HepG2 (cell line): Measurements from ENCODE around the gene JMJD8. TPM values are rescaled to one million over a fixed set of nuclear protein-coding genes. Genes with fewer than 3 reads are reported as not detected.

ENCODE experiments used
- ATAC-seq: fragments of 200-7000 bp; cut with Tn5 transposase; 3 replicates; pipeline ENCODE4 v1.9.1; 2020; ENCODE audit warnings: mild to moderate bottlenecking, moderate library complexity
- BruUV-seq: library from RNA; stranded (reverse); fragments of 400-500 nt; replicated peaks from 2 replicates; lab custom pipeline; 2021; lab: Mats Ljungman, UMichigan
- CTCF ChIA-PET: fragments of 300-600 bp; formaldehyde crosslinking; extraction: SDS; loops from one replicate; lab custom pipeline; 2021; ENCODE audit warnings: low total read pairs, inconsistent platforms, low intra/inter-chr PET ratio; lab: Yijun Ruan, JAX
- POLR2A ChIA-PET: fragments of 350-600 bp; sonication (Branson Sonifier 250); formaldehyde crosslinking; loops from one replicate; lab custom pipeline; 2020; ENCODE audit warnings: antibody characterized with exemption, inconsistent platforms; lab: Yijun Ruan, JAX
- DNase-seq: peaks from one replicate; pipeline ENCODE4 v3.0.0-alpha.2; 2015; ENCODE audit warnings: low spot score
- FAIRE-seq: peaks from 3 replicates; lab custom pipeline; 2011; peaks lifted over from hg19 to GRCh38; lab: Jason Lieb, UNC
- H2AFZ ChIP-seq: one replicate; pipeline ENCODE4 v1.6.1; 2011; ENCODE audit warnings: low read length, inconsistent platforms
- H3K27ac ChIP-seq: fragments of 300-600 bp; 3 replicates; pipeline ENCODE4 v1.8.0; 2011; ENCODE audit warnings: mixed run types, mild to moderate bottlenecking, mixed read lengths, low read length, inconsistent platforms; ENCODE audit not compliant: insufficient read depth; ENCODE audit errors: extremely low read length
- H3K27me3 ChIP-seq, 2 experiments: fragments of 200-600 bp in 1 of 2; 2 replicates in 1 of 2; 3 replicates in 1 of 2; pipeline versions ENCODE4 v1.6.0 to v1.8.0; 2011; ENCODE audit warnings: low read length in 2 of 2, mild to moderate bottlenecking in 2 of 2, moderate library complexity in 2 of 2, inconsistent platforms in 1 of 2; ENCODE audit not compliant: insufficient read depth in 2 of 2, control insufficient read depth in 1 of 2
- H3K36me3 ChIP-seq, 2 experiments: fragments of 200-600 bp in 1 of 2; replicated peaks in 1 of 2; 2 replicates in 1 of 2; 3 replicates in 1 of 2; pipeline versions ENCODE4 v1.5.1 to v1.8.0; 2011; ENCODE audit warnings: low read length in 2 of 2, inconsistent platforms in 1 of 2; ENCODE audit not compliant: insufficient read depth in 2 of 2, control insufficient read depth in 1 of 2
- H3K4me1 ChIP-seq: 2 replicates; pipeline ENCODE4 v1.5.1; 2012; ENCODE audit warnings: low read length, inconsistent platforms; ENCODE audit not compliant: insufficient read depth
- H3K4me2 ChIP-seq: 2 replicates; pipeline ENCODE4 v1.6.0; 2011; ENCODE audit warnings: low read depth, low read length, inconsistent platforms
- H3K4me3 ChIP-seq, 3 experiments: fragments of 200-600 bp in 1 of 3; sonication (generic), shearing (Covaris generic) in 1 of 3; replicated peaks in 1 of 3; 2 replicates each; pipeline ENCODE4 v1.5.1; 2011 to 2016; ENCODE audit warnings: low read length in 3 of 3, inconsistent platforms in 2 of 3, low read depth in 2 of 3, mild to moderate bottlenecking in 2 of 3, control low read depth in 1 of 3, mixed read lengths in 1 of 3; ENCODE audit not compliant: insufficient read depth in 1 of 3
- H3K79me2 ChIP-seq: one replicate; pipeline ENCODE4 v1.6.1; 2011; ENCODE audit warnings: low read length, inconsistent platforms; ENCODE audit not compliant: insufficient read depth
- H3K9ac ChIP-seq: 2 replicates; pipeline ENCODE4 v1.6.0; 2011; ENCODE audit warnings: mild to moderate bottlenecking, low read depth, low read length, inconsistent platforms; ENCODE audit not compliant: insufficient read depth
- H3K9me3 ChIP-seq: 2 replicates; pipeline ENCODE4 v1.5.1; 2012; ENCODE audit warnings: mild to moderate bottlenecking, low read length
- H4K20me1 ChIP-seq: 2 replicates; pipeline ENCODE4 v1.6.0; 2011; ENCODE audit warnings: inconsistent platforms, mild to moderate bottlenecking, low read length, moderate library complexity; ENCODE audit not compliant: insufficient read depth
- GLI4 ChIP-seq: sonication (generic); formaldehyde crosslinking; IDR thresholded peaks from 2 replicates; pipeline ENCODE4 v1.5.1; 2020; ENCODE audit warnings: missing genetic modification reagents, mild to moderate bottlenecking, moderate library complexity, borderline replicate concordance
- GRHL1 ChIP-seq: sonication (generic); formaldehyde crosslinking; conservative IDR thresholded peaks from 2 replicates; pipeline ENCODE4 v1.8.0; 2022; ENCODE audit warnings: missing genetic modification reagents
- HMG20A ChIP-seq: IDR thresholded peaks from 2 replicates; pipeline ENCODE4 v1.6.1; 2016; ENCODE audit warnings: borderline replicate concordance
- MAF1 ChIP-seq: sonication (generic); formaldehyde crosslinking; IDR thresholded peaks from 2 replicates; pipeline ENCODE4 v1.5.0; 2020; ENCODE audit warnings: missing genetic modification reagents, borderline replicate concordance
- MIXL1 ChIP-seq: IDR thresholded peaks from 2 replicates; pipeline ENCODE4 v1.6.1; 2016
- NBN ChIP-seq: fragments of 450-650 bp; conservative IDR thresholded peaks from 2 replicates; pipeline ENCODE4 v1.6.1; 2017
- RAD51 ChIP-seq: fragments of 450-650 bp; IDR thresholded peaks from 2 replicates; pipeline ENCODE4 v1.6.1; 2016; ENCODE audit warnings: borderline replicate concordance
- RBM39 ChIP-seq: fragments of 200-400 bp; formaldehyde crosslinking; IDR thresholded peaks from one replicate; pipeline ENCODE4 v1.6.1; 2018; ENCODE audit warnings: antibody characterized with exemption, mild to moderate bottlenecking, low read depth, low read length; ENCODE audit not compliant: poor library complexity, severe bottlenecking
- RELA ChIP-seq: sonication (generic); formaldehyde crosslinking; IDR thresholded peaks from 2 replicates; pipeline ENCODE4 v1.4.0; 2020; ENCODE audit warnings: missing genetic modification reagents
- SOX6 ChIP-seq, 2 experiments: fragments of 450-650 bp in 1 of 2; sonication (generic) in 1 of 2; formaldehyde crosslinking in 1 of 2; IDR thresholded peaks; 2 replicates each; pipeline versions ENCODE4 v1.4.0 to v1.6.1; 2017 to 2020; ENCODE audit warnings: antibody characterized with exemption in 1 of 2, mild to moderate bottlenecking in 1 of 2, missing genetic modification reagents in 1 of 2
- THRA ChIP-seq: sonication (generic); formaldehyde crosslinking; IDR thresholded peaks from 2 replicates; pipeline ENCODE4 v1.4.0; 2020; ENCODE audit warnings: missing genetic modification reagents, borderline replicate concordance
- WIZ ChIP-seq: sonication (generic); formaldehyde crosslinking; IDR thresholded peaks from 2 replicates; pipeline ENCODE4 v1.5.1; 2020; ENCODE audit warnings: mild to moderate bottlenecking, missing genetic modification reagents
- ZFP37 ChIP-seq: sonication (generic); formaldehyde crosslinking; IDR thresholded peaks from 2 replicates; pipeline ENCODE4 v1.4.0; 2020; ENCODE audit warnings: missing genetic modification reagents, borderline replicate concordance
- ZFP90 ChIP-seq: sonication (generic); formaldehyde crosslinking; IDR thresholded peaks from 2 replicates; pipeline ENCODE4 v1.8.0; 2022; ENCODE audit warnings: missing genetic modification reagents, mild to moderate bottlenecking, inconsistent platforms, borderline replicate concordance
- ZNF205 ChIP-seq: IDR thresholded peaks from 2 replicates; pipeline ENCODE4 v1.6.1; 2018; ENCODE audit warnings: missing biosample characterization, missing genetic modification reagents
- ZNF724P ChIP-seq: sonication (generic); formaldehyde crosslinking; IDR thresholded peaks from 2 replicates; pipeline ENCODE4 v1.8.0; 2022; ENCODE audit warnings: missing genetic modification reagents, borderline replicate concordance
- ZSCAN21 ChIP-seq: sonication (generic); formaldehyde crosslinking; IDR thresholded peaks from 2 replicates; pipeline ENCODE4 v1.8.0; 2022; ENCODE audit warnings: mild to moderate bottlenecking, missing genetic modification reagents, moderate library complexity, borderline replicate concordance
- WGBS: methylation state at CpG from one replicate; pipeline ENCODE4 v1.1.6; 2017; ENCODE audit warnings: low lambda C conversion rate; 5-methylcytosine and 5-hydroxymethylcytosine counted together
- in situ Hi-C: cut with HindIII; loops from 2 replicates; pipeline ENCODE4 v1.10.0; 2017; ENCODE audit warnings: low pct_unique_long_range_greater_than_20kb; ENCODE audit not compliant: extremely low pct_ligation_motif_present
- intact Hi-C: fragments of 100-400 bp; cut with micrococcal nuclease; formaldehyde crosslinking; loops from one replicate; pipeline ENCODE4 v1.10.0; 2022; ENCODE audit not compliant: unreplicated experiment
- polyA plus RNA-seq, 8 experiments: library from polyadenylated mRNA; depleted of rRNA in 3 of 8; stranded (reverse) in 7 of 8; unstranded in 1 of 8; fragments of >200 nt; fragmentation: Illumina TruSeq in 4 of 8; extraction: Trizol in 4 of 8; gene quantifications; 2 replicates each; pipeline versions ENCODE4 v1.2.1 to v1.2.3, GENCODE V29; 2011 to 2016; ENCODE audit warnings: low read depth in 4 of 8, missing spikeins in 1 of 8, mixed read lengths in 1 of 8; ENCODE audit not compliant: insufficient read depth in 1 of 8
- total RNA-seq, 5 experiments: library from RNA; depleted of rRNA; stranded (reverse); fragments of >200 nt; fragmentation: Illumina TruSeq; extraction: Trizol; gene quantifications; 2 replicates each; pipeline ENCODE4 v1.2.3, GENCODE V29; 2016; ENCODE audit warnings: low read depth in 1 of 5

Gene JMJD8
- total and polyA plus RNA-seq, 2 of the 13 experiments (the other 11 are each of a cell fraction or from before 2014, with no cell fraction given): 2.6 to 11.8 TPM

GRCh38 chr16:640614-641013 lies 43.5 kb downstream of the JMJD8 start:
- no TSS peak for BruUV-seq
- Histone ChIP-seq H3K36me3 (no peaks in the 10 kb centered on the region), H3K4me3 (peak overlapping the region; percentile 59 to 89 (median 82); a peak in 4 of 6 replicates), H3K79me2 (peaks cover 23% of the 10 kb centered on the region), H4K20me1 (peaks cover 4% of the 10 kb centered on the region; the same call in 1 of the 2 replicates), H2AFZ (no peak overlapping the region)
- in situ Hi-C loops (no loop called here), intact Hi-C loops (loop anchor here (10.0 kb wide), 1 partner anchor 56 kb away; no protein-coding TSS in a partner anchor)
- ATAC-seq (no peak), FAIRE-seq (no peak)
- no peak for TF ChIP-seq ZNF724P
- no peak for TF ChIP-seq SOX6 (IDR thresholded peaks at IDR 0.05)
- TF ChIP-seq SOX6 (CRISPR knock-in tag; IDR thresholded peaks at IDR 0.05): no peak
- no peak for TF ChIP-seq THRA (CRISPR knock-in tag)
- TF ChIP-seq GLI4 (CRISPR knock-in tag): no peak
- TF ChIP-seq NBN: no peak
- TF ChIP-seq ZNF205 (CRISPR knock-in tag): no peak
- no peak for TF ChIP-seq ZSCAN21
- TF ChIP-seq MIXL1 (CRISPR knock-in tag): no peak
- no peak for TF ChIP-seq ZFP90 (CRISPR knock-in tag)
- no peak for TF ChIP-seq RELA (CRISPR knock-in tag)
- TF ChIP-seq HMG20A (CRISPR knock-in tag): no peak
- no peak for TF ChIP-seq MAF1 (CRISPR knock-in tag)
- no peak for TF ChIP-seq GRHL1
- TF ChIP-seq RBM39: no peak
- no peak for TF ChIP-seq RAD51
- TF ChIP-seq ZFP37 (CRISPR knock-in tag): no peak
- no peak for TF ChIP-seq WIZ
- TF ChIP-seq, all 625 proteins: peak for 0
- DNase-seq: no peak
- Histone ChIP-seq H3K9me3 (no peaks in the 10 kb centered on the region), H3K9ac (peak overlapping the region; percentile 94), H3K4me1 (peaks cover 54% of the 10 kb centered on the region), H3K4me2 (peak overlapping the region; percentile 98; the same call in 1 of the 2 replicates), H3K27me3 (no peaks in the 10 kb centered on the region), H3K27ac (no peak overlapping the region)
- 66% methylated on average over 3 of the region's 5 CpGs for WGBS
- ChIA-PET CTCF (no interaction called here), POLR2A (no interaction called here)
